Uterus (tissue), 2 donors: ENCODE results near the gene PLSCR2.

ENCODE experiments used
- CTCF ChIP-seq, 4 experiments: fragments of 200-600 bp in 2 of 4; fragments of 450-650 bp in 2 of 4; sonication (generic) in 2 of 4; IDR thresholded peaks; one replicate each; pipeline ENCODE4 v1.5.1; 2016 to 2019; ENCODE audit warnings: antibody characterized with exemption in 4 of 4, mild to moderate bottlenecking in 2 of 4, moderate library complexity in 1 of 4
- POLR2A ChIP-seq, 2 donors: fragments of 450-650 bp; IDR thresholded peaks; one replicate each; pipeline ENCODE4 v1.6.1; 2016; ENCODE audit warnings: antibody characterized with exemption in 2 of 2, mild to moderate bottlenecking in 1 of 2, moderate library complexity in 1 of 2

GRCh38 chr3:146466604-146467003, 2.8 kb downstream of the PLSCR2 start:
- TF ChIP-seq CTCF (IDR thresholded peaks at IDR 0.05) (no peak), POLR2A (IDR thresholded peaks at IDR 0.05) (no peak)
